Activated naive CD8-positive, alpha-beta T cell treated with anti-CD3 and anti-CD28 coated beads for 36 hours (primary cell): ENCODE data around the gene CTNNA3. TPM values are rescaled to one million over a fixed set of nuclear protein-coding genes. Genes with fewer than 3 reads are reported as not detected.

ENCODE experiments used
- DNase-seq: peaks from one replicate; pipeline ENCODE4 v3.0.0; 2021
- H3K27ac Mint-ChIP-seq: one replicate; pipeline ENCODE4 v1.8.0; 2022; ENCODE audit warnings: mild to moderate bottlenecking, moderate library complexity, mixed read lengths
- H3K27me3 Mint-ChIP-seq: one replicate; pipeline ENCODE4 v1.8.0; 2022; ENCODE audit warnings: mild to moderate bottlenecking, mixed read lengths
- H3K36me3 Mint-ChIP-seq: one replicate; pipeline ENCODE4 v1.8.0; 2021; ENCODE audit warnings: mild to moderate bottlenecking, mixed read lengths
- H3K4me1 Mint-ChIP-seq: one replicate; pipeline ENCODE4 v1.8.0; 2021; ENCODE audit warnings: mixed read lengths
- H3K4me3 Mint-ChIP-seq: one replicate; pipeline ENCODE4 v1.8.0; 2022; ENCODE audit warnings: mild to moderate bottlenecking, moderate library complexity, mixed read lengths
- H3K9me3 Mint-ChIP-seq: one replicate; pipeline ENCODE4 v1.8.0; 2022; ENCODE audit warnings: mixed read lengths
- total RNA-seq, 2 experiments: library from RNA; stranded (reverse); gene quantifications; one replicate each; pipeline ENCODE4 v1.2.3, GENCODE V29; 2021

The CTNNA3 gene
- total RNA-seq, 2 experiments from 2014 or later, result not detected

- Mint-ChIP-seq H3K9me3 (no peaks in the 10 kb centered on the region), H3K27me3 (no peaks in the 10 kb centered on the region), H3K4me1 (no peaks in the 10 kb centered on the region), H3K36me3 (no peaks in the 10 kb centered on the region), H3K4me3 (no peak overlapping the region), H3K27ac (no peak overlapping the region)
- no peak for DNase-seq
Measured at GRCh38 chr10:66671064-66671463, 1024.9 kb downstream of the CTNNA3 start.

- H3K9me3 Mint-ChIP-seq, result peaks cover 8% of the 10 kb centered on the region
Measured at GRCh38 chr10:66656499-66656898, 1039.5 kb downstream of the CTNNA3 start.

DNA sequence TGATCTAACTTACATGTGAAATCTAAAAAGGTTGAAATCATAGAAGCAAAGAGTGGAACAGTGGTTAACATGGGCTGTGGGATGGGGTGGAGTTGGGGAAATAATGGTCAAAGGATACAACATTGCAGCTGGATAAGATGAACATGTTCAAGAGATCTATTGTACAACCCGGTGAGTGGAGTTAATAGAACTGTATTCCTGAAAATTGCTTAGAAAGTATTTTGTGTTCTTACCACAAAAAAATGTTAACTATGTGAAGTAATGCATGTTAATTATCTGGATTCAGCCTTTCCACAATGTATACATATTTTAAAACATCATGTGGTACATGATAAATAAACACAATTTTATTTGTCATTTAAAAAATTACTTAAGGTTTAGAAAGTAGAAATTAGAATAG, 1041.1 kb downstream of the CTNNA3 start:
- DNase-seq, result no peak
- Mint-ChIP-seq H3K4me3 (no peak overlapping the region), H3K27ac (no peak overlapping the region), H3K9me3 (peaks cover 8% of the 10 kb centered on the region), H3K4me1 (no peaks in the 10 kb centered on the region), H3K36me3 (no peaks in the 10 kb centered on the region), H3K27me3 (no peaks in the 10 kb centered on the region)

More at GRCh38 chr10:66656499-66656898, 1039.5 kb downstream of the CTNNA3 start:
- H3K4me1 Mint-ChIP-seq, result no peaks in the 10 kb centered on the region
- no peak overlapping the region for H3K27ac Mint-ChIP-seq
- no peak overlapping the region for H3K4me3 Mint-ChIP-seq
- DNase-seq, result no peak
- no peaks in the 10 kb centered on the region for H3K36me3 Mint-ChIP-seq
- H3K27me3 Mint-ChIP-seq, result no peaks in the 10 kb centered on the region

DNA sequence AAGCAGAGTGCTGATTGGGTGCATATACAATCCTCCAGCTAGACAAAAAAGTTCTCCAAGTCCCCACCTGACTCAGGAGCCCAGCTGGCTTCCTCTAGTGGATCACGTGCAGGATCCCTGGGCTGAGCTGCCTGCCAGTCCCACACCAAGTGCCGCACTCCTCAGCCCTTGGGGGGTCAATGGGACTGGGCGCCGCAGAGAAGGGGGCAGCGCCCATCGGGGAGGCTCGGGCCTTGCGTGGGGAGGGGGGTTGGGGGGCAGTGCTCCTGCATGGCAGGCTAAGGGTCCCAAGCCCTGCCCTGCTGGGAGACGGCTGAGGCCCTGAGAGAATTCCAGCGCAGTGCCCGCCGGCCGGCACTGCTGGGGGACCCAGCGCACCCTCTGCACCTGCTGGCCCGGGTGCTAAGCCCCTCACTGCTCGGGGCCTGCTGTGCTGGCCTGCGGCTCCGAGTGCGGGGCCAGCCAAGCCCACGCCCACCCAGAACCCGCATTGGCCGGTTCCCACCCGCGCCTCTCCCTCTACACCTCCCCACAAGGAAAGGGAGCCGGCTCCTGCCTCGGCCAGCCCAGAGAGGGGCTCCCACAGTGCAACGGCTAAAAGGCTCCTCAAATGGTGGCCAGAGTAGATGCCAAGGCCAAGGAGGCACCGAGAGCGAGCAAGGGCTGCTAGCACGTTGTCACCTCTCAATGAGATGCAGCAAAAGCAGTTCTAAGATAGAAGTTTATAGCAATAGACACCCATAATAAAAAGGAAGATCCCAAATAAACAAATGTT, 1044.5 kb downstream of the CTNNA3 start:
- no peak for DNase-seq
- Mint-ChIP-seq H3K4me3 (no peak overlapping the region), H3K9me3 (peaks cover 8% of the 10 kb centered on the region), H3K4me1 (no peaks in the 10 kb centered on the region), H3K27ac (no peak overlapping the region), H3K27me3 (no peaks in the 10 kb centered on the region), H3K36me3 (no peaks in the 10 kb centered on the region)

GRCh38 chr10:66649626-66650025, 1046.4 kb downstream of the CTNNA3 start:
- peaks cover 8% of the 10 kb centered on the region for H3K9me3 Mint-ChIP-seq
- H3K4me3 Mint-ChIP-seq, result no peak overlapping the region
- H3K27ac Mint-ChIP-seq, result no peak overlapping the region
- no peaks in the 10 kb centered on the region for H3K4me1 Mint-ChIP-seq
- no peak for DNase-seq
- no peaks in the 10 kb centered on the region for H3K27me3 Mint-ChIP-seq
- no peaks in the 10 kb centered on the region for H3K36me3 Mint-ChIP-seq

GRCh38 chr10:66642217-66642616, 1053.8 kb downstream of the CTNNA3 start:
- no peaks in the 10 kb centered on the region for H3K4me1 Mint-ChIP-seq
- no peaks in the 10 kb centered on the region for H3K36me3 Mint-ChIP-seq
- no peaks in the 10 kb centered on the region for H3K9me3 Mint-ChIP-seq
- H3K27ac Mint-ChIP-seq, result no peak overlapping the region
- no peak for DNase-seq
- H3K4me3 Mint-ChIP-seq, result no peak overlapping the region
- no peaks in the 10 kb centered on the region for H3K27me3 Mint-ChIP-seq

GRCh38 chr10:66639371-66639770, 1056.6 kb downstream of the CTNNA3 start:
- Mint-ChIP-seq H3K36me3 (no peaks in the 10 kb centered on the region), H3K4me1 (no peaks in the 10 kb centered on the region), H3K27me3 (no peaks in the 10 kb centered on the region), H3K9me3 (no peaks in the 10 kb centered on the region), H3K4me3 (no peak overlapping the region), H3K27ac (no peak overlapping the region)
- DNase-seq, result no peak

- H3K27ac Mint-ChIP-seq, result no peak overlapping the region
- no peak overlapping the region for H3K4me3 Mint-ChIP-seq
- H3K9me3 Mint-ChIP-seq, result no peaks in the 10 kb centered on the region
- no peaks in the 10 kb centered on the region for H3K4me1 Mint-ChIP-seq
- no peak for DNase-seq
- H3K36me3 Mint-ChIP-seq, result no peaks in the 10 kb centered on the region
- no peaks in the 10 kb centered on the region for H3K27me3 Mint-ChIP-seq
Measured at GRCh38 chr10:66637273-66638036, 1058.5 kb downstream of the CTNNA3 start.

DNA sequence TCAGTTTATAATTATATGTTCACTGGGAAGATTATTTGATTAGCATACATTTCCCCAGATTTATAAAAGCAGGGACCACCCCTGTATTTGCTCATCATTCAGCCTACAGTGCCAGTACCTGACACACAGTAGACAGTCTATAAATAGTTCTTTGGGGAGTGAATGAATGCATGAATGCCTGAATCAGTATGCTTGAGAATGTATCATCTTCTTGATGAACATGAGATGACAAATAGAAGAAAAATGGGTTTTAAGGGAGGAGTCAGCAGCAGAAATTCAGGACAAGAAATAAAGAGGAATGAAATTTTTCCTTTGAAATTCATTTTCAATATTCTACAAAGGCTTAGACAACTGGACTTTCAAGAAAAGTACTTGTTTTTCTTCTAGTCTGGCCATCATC, 1066.0 kb downstream of the CTNNA3 start:
- Mint-ChIP-seq H3K27ac (no peak overlapping the region), H3K27me3 (no peaks in the 10 kb centered on the region), H3K4me1 (no peaks in the 10 kb centered on the region), H3K4me3 (no peak overlapping the region), H3K36me3 (no peaks in the 10 kb centered on the region), H3K9me3 (peaks cover 1% of the 10 kb centered on the region)
- DNase-seq, result no peak

DNA sequence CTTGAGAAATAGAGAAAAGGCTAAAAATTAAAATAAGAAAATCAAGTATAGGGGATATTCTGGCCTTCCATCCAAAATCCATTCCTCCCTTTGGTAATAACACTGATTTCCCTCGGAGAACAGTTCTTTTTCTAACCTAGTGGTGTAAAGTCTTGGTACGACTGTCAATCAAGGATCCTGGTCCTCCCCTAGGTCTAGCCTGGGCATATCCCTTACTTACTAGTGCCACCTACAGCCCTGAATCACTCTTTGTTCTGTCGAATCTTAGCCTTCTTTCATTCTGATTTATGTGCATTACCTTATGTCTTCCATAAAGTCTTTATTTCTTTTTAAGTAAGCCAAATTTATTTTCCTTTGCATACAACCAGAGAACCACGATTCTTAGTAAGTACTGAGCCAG, 1068.8 kb downstream of the CTNNA3 start:
- Mint-ChIP-seq H3K4me1 (no peaks in the 10 kb centered on the region), H3K9me3 (peaks cover 1% of the 10 kb centered on the region), H3K4me3 (no peak overlapping the region), H3K27me3 (no peaks in the 10 kb centered on the region), H3K27ac (no peak overlapping the region), H3K36me3 (no peaks in the 10 kb centered on the region)
- no peak for DNase-seq

- Mint-ChIP-seq H3K27ac (no peak overlapping the region), H3K36me3 (no peaks in the 10 kb centered on the region), H3K4me1 (no peaks in the 10 kb centered on the region)
Measured at GRCh38 chr10:66625709-66626590, 1070.0 kb downstream of the CTNNA3 start.

DNA sequence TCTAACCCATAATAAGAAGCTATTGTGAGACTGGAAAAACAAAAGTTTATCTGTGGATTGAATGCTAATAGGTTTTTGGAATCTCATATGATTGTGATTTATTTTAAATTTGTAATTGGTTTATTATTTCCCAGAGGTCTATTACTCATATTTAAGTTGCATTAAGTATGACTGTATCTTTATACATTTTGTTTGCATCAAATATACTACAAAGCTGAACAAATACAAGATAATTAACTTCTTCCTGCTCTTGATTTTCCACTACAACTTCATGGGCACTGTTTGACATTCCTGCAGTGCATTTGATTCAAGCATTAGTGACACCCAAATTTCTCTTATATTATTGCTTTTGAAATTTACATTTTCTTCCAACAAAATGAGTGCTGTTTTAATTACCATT, 1073.9 kb downstream of the CTNNA3 start:
- Mint-ChIP-seq H3K9me3 (peaks cover 1% of the 10 kb centered on the region), H3K4me3 (no peak overlapping the region), H3K4me1 (no peaks in the 10 kb centered on the region), H3K36me3 (no peaks in the 10 kb centered on the region), H3K27ac (no peak overlapping the region), H3K27me3 (no peaks in the 10 kb centered on the region)
- no peak for DNase-seq

More at GRCh38 chr10:66625709-66626590, 1070.0 kb downstream of the CTNNA3 start:
- H3K27me3 Mint-ChIP-seq, result no peaks in the 10 kb centered on the region
- H3K4me3 Mint-ChIP-seq, result no peak overlapping the region
- no peak for DNase-seq
- H3K9me3 Mint-ChIP-seq, result peaks cover 1% of the 10 kb centered on the region

DNA sequence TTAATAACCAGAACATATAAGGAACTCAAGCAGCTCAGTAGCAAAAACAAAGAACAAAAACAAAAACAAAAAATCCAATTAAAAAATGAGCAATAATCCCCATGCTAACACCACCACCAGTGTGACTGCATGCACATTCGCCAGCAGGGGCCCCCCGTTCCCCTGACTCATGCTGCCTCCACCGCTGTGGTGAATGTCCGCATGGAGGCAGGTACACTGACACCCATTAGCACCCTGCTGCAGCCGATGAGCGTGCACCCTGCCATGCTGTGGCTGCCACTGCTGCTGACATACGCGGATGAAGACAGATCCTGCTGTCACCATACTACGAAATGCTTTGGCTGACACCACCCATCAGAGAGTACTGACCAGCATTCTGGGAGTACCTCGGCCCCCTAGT, 1091.8 kb downstream of the CTNNA3 start:
- no peaks in the 10 kb centered on the region for H3K27me3 Mint-ChIP-seq
- no peak for DNase-seq
- no peak overlapping the region for H3K4me3 Mint-ChIP-seq
- H3K9me3 Mint-ChIP-seq, result peaks cover 9% of the 10 kb centered on the region
- no peak overlapping the region for H3K27ac Mint-ChIP-seq
- H3K36me3 Mint-ChIP-seq, result no peaks in the 10 kb centered on the region
- H3K4me1 Mint-ChIP-seq, result no peaks in the 10 kb centered on the region

DNA sequence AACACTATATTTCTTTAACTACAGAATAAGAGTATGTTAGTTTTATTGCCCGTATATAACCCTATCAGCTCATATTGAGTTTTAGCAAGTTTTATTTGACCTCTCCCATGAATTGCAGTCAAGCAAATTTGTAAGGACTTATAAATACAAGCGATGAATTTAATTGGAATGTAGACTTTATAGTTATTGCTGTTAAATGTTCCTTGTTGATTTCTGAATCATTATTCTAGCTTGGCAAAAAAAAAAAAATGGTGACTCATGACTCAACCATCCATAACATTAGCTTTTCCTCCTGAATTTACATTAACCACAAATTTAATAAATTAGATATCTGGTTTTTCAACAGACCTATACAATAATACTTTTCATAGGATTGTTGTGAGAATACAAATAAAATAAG, 1104.1 kb downstream of the CTNNA3 start:
- H3K9me3 Mint-ChIP-seq, result peaks cover 3% of the 10 kb centered on the region
- DNase-seq, result no peak
- H3K27me3 Mint-ChIP-seq, result no peaks in the 10 kb centered on the region
- H3K4me3 Mint-ChIP-seq, result no peak overlapping the region
- no peaks in the 10 kb centered on the region for H3K4me1 Mint-ChIP-seq
- H3K36me3 Mint-ChIP-seq, result no peaks in the 10 kb centered on the region
- no peak overlapping the region for H3K27ac Mint-ChIP-seq

DNA sequence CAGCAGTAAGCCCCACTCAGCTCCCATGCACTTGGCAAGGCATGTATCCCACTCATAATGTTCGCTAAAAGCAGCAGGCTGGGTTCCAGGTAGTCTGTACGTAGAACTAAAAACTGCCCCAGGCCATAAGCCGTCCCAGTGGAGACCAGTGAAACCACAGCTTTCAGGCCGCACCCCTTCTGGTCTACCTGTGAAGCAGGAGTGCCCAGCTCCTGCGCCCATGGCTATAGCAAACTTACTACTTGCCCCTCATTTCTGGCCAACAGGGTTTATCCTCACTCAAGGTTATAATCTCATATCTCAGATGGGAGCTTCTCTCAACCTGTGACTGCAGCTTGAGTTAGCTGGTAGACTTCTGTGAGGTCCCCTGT, 1108.3 kb downstream of the CTNNA3 start:
- H3K27ac Mint-ChIP-seq, result no peak overlapping the region
- peaks cover 3% of the 10 kb centered on the region for H3K9me3 Mint-ChIP-seq
- no peak for DNase-seq
- no peak overlapping the region for H3K4me3 Mint-ChIP-seq
- H3K36me3 Mint-ChIP-seq, result no peaks in the 10 kb centered on the region
- no peaks in the 10 kb centered on the region for H3K4me1 Mint-ChIP-seq
- no peaks in the 10 kb centered on the region for H3K27me3 Mint-ChIP-seq
